ENCODE data around the gene SYT1.
"Not testable (repeated sequence)": the region's sequence is repeated elsewhere in the genome, so short reads cannot be mapped to it uniquely, and the experiment has no call there.

SYT1 gene

GRCh38 chr12:78966926-78967325 is 102.4 kb downstream of the SYT1 start:
- DNase-seq (ENCODE audit: low spot score) = no peak

GRCh38 chr12:78968226-78968625 is 103.7 kb downstream of the SYT1 start:
- no peak for DNase-seq (ENCODE audit: low spot score)

DNA sequence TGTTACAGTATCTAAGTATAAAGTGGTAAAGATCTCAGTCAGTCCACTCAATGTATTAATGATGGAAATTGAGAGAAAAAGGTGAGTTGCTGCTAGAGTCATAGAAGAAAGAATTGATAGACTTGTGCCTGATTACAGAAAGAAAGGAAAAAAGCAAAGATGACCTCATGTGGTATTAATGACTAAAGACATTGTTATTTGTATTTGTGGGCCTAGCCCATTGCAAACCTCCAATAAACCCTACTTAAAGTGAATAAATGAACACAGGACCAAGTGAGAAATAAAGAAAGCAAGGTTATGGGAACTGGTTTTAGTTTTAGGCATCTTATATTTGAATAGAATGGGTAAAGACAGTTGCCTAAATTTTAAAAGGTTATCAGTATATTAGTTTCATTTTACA is 105.5 kb downstream of the SYT1 start:
- DNase-seq (ENCODE audit: low spot score) = no peak

DNA sequence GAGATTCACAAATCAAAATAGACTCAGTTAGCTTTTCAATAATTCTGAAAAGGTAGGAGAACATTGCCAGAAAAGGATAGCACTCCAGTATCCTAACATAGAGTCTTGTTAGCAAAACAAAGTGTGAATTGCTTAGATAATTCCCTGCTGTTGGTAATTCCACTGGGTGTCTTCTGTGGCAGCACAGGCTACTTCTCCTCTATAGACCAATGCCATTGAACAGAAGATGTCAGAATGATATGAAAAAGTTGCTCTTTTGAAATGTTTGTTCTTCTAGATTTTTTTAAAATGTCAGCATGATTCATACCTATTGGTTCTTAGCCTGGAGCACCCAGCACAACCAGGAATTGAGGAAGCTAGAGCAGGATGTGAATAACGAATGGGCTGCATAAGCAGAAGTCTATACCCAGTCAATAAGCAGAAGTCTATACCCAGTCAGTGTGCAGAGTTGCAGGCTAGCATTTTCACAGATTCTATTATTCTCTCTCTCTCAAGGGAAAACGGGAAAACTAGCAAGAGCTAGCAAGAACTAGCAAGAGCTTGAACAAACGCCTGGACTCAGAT is 112.8 kb downstream of the SYT1 start:
- no peak for DNase-seq (ENCODE audit: low spot score)

DNA sequence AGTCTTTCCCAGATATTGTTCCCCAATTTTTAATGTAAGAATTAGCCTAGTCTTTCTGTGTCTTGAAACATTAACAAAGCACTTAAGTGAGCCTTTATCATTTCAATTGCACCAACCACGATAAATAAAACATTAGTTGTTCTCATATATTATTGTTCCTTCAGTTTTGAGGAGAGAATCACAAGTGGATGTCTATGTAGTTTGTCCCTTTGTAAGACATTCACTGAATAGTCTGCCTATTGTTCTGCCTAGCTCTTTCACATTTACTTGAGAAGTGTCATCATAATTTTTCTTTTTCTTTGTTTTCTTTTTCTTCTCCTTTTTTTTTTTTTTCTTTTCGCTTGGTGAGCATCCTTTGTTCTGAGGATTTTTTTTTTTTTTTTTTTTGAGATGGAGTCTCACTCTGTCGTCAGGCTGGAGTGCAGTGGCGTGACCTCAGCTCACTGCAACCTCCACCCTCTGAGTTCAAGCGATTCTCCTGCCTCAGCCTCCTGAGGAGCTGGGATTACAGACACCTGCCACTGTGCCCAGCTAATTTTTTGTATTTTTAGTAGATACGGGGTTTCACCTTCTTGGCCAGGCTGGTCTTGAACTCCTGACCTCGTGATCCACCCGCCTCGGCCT is 129.7 kb downstream of the SYT1 start:
- no peak for DNase-seq (ENCODE audit: low spot score)

DNA sequence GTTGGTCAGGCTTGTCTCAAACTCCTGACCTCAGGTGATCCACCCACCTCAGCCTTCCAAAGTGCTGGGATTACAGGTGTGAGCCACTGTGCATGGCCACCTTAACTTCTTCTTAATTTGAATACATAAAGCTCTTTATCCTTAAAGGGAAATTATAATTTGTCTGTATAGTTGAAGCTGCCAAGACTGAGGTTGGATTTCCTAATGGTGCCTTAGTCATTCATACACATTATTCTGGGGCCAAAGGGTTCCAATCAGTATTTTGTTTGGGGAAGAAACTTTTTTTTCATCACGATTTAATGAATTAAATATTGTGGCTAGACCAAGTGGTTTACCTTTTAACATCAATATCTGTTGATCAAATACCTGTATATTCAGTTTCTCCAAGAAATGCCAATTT is 135.9 kb downstream of the SYT1 start:
- DNase-seq (ENCODE audit: low spot score) = no peak

GRCh38 chr12:79001404-79001803 is 136.8 kb downstream of the SYT1 start:
- DNase-seq (ENCODE audit: low spot score) = no peak

DNA sequence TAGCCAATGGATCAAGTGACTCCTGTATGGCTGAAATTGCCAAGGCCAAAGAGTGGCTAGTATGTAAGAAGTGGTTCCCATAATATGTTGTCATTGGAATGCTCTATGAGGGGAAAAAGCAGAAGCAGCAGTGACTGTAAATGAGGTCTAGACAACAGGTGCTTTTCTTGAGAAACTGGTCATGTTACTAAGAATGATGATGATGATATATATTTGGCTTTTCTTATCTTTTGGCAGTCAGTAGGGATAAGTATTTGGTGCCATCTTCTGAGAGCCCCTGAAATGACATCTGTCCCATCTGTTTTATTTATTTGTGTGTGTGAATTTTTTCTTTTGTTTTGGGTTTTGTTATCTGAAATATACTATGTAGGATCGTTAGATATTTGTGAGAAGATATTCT is 141.7 kb downstream of the SYT1 start:
- no peak for DNase-seq (ENCODE audit: low spot score)

GRCh38 chr12:79008591-79008990 is 144.0 kb downstream of the SYT1 start:
- no peak for DNase-seq (ENCODE audit: low spot score)

GRCh38 chr12:79012636-79013035 is 148.1 kb downstream of the SYT1 start:
- no peak for DNase-seq (ENCODE audit: low spot score)

DNA sequence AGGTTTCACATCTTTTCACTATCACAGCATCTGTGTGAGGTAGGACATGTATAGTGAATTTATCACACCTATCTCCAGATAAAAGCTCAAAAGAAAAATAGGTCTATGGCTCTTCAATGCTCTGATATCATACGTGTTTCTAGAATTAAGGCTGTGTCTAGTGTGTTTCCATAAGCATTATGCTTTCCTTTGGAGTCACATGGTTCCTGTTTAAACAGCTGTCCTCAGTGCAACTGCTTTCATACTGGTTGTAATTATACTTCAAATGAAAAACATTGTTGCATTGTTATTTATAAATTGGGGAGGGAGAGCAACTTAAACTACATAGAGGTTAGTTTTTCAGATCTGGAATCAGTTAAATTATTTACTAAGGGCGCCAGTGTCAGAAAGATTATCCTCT is 151.6 kb downstream of the SYT1 start:
- no peak for DNase-seq (ENCODE audit: low spot score)

- DNase-seq (ENCODE audit: low spot score) = no peak
Observed at GRCh38 chr12:79019672-79020071, 155.1 kb downstream of the SYT1 start.

GRCh38 chr12:79020106-79020505 is 155.5 kb downstream of the SYT1 start:
- DNase-seq (ENCODE audit: low spot score) = no peak

DNA sequence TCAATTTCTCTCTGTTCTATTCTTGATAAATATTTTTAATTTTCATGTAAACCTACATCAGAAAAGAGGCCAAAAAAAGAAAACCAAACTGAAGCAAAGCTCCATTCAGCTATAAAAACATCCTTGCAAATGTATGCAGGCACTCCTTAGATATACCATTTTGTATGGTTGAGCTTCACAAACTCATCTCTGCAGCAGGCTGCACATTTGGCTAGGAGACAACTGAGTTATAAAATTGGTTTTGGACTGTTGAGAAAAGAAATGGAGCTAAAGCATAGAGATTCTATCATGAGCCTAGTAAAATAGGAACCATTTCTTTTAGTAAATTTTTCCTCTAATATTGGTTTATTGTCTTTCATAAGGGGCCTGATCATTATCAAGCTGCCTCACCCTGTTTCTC is 156.4 kb downstream of the SYT1 start:
- DNase-seq (ENCODE audit: low spot score) = no peak

DNA sequence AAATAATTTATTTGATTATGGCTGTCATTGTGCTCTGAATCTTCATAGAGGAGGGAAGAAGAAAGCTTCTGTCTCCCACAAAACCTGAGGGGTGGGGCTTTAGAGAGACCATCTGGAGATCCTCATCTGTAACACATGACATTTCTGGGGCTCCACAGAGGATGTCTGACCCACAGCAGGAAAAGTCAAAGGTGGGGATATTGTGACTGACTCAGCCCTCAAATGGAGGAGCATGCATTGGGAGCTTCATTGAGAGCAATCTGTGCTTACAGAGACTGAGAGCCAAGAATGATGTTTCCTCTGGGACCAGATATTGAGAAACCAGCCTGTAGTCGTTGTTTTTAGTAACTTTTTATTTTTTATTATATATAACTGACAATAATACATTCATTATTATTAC is 158.7 kb downstream of the SYT1 start:
- DNase-seq (ENCODE audit: low spot score) = no peak

DNA sequence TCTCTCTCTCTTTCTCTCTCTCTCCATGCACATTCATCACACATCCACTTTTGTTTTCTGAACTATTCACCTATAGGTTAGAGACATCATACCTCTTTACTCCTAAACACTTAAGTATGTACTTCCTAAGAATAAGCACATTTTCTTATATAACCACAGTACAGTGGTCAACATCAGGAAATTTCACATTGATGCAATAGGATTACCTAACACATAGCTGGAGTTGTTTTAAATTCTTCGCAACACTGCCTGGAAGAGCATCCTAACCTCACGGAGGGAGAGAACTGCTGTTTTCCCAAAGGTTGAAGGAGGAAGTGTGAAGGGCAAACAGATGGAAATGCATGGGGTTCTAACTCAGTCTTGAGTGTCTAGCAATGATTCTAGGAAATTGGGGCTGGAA is 159.2 kb downstream of the SYT1 start:
- DNase-seq (ENCODE audit: low spot score) = no peak

DNA sequence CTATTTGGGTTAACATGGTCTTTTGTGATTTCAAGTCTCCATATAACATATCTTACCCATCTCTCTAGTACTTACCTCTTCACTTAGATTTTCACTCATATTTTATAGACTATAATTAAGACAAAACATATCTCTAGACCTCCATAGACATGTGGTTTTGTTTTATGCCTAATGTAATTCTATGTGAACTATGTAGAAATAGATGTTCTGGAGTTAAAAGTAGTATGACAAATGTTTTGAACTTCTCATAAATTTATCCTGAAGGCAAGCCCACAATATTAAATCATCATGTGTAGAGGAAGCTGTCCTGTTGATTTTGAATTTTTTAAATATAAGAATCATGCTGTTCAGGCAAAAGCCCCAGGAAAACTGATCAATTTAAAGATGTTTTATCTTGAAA is 169.2 kb downstream of the SYT1 start:
- DNase-seq (ENCODE audit: low spot score) = no peak

DNA sequence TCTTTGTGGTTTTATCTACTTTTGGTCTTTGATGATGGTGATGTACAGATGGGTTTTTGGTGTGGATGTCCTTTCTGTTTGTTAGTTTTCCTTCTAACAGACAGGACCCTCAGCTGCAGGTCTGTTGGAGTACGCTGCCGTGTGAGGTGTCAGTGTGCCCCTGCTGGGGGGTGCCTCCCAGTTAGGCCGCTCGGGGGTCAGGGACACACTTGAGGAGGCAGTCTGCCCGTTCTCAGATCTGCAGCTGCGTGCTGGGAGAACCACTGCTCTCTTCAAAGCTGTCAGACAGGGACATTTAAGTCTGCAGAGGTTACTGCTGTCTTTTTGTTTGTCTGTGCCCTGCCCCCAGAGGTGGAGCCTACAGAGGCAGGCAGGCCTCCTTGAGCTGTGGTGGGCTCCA is 180.2 kb downstream of the SYT1 start:
- not testable (repeated sequence) for DNase-seq (ENCODE audit: low spot score)

DNA sequence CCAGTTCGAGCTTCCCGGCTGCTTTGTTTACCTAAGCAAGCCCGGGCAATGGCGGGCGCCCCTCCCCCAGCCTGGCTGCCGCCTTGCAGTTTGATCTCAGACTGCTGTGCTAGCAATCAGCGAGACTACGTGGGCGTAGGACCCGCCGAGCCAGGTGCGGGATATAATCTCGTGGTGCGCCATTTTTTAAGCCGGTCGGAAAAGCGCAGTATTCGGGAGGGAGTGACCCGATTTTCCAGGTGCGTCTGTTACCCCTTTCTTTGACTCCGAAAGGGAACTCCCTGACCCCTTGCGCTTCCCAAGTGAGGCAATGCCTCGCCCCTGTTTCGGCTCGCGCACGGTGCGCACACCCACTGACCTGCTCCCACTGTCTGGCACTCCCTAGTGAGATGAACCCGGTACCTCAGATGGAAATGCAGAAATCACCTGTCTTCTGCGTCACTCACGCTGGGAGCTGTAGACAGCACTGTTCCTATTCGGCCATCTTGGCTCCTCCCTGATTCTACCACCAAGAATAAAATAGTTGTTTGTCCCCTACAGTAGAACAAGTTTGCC is 180.7 kb downstream of the SYT1 start:
- not testable (repeated sequence) for DNase-seq (ENCODE audit: low spot score)

DNA sequence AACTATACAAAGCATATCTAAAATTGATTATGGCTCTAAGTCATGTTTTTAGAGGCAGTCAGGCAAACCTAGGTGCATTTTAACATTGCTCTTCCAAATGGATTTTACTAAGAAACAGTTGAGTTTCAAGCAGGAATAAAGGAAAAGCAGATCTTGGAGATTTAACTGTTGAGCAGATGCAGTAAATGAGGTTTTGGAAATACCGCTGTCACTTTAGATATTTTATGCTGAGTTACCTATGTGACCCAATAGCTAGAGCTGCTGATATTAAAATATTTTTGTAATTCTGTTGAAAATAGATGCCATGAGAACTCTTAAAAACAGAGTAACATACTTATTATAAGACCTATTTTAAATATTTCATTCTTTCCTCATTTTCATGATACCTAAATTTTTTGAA is 181.4 kb downstream of the SYT1 start:
- no peak for DNase-seq (ENCODE audit: low spot score)

DNA sequence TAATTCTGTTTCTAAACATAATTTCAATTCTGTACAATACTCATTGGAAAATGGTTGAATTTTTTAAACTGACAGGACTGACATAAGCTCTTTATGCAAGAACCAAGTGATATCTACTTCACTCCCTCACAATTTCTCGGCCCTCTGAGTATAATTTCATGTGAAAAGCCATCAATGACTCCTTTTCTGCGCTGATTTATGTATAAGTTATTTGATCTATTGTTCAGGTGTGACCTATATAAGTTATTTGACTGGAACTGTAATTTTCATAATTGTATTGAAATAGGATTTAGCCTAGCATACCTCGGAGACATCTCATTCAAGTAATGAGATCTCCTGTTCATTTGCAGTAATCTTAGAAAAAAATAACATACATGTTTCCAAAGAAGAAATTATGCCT is 184.4 kb downstream of the SYT1 start:
- DNase-seq (ENCODE audit: low spot score) = no peak

DNA sequence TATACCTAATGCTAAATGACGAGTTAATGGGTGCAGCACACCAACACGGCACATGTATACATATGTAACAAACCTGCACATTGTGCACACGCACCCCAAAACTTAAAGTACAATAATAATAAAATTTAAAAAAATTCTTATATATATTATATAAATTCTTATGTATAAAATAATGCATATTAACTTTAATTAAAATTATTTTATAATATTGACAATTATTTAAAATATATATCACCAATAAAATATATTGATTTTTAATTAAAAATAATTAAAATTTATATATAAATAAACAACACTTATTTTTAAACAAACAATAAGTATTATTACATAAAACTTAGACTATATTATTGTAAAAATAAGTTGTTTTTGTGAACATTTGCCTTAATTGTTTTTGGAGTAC is 188.8 kb downstream of the SYT1 start:
- no peak for DNase-seq (ENCODE audit: low spot score)

- no peak for DNase-seq (ENCODE audit: low spot score)
Observed at GRCh38 chr12:79055926-79056674, 191.5 kb downstream of the SYT1 start.
